HEK293 (cell line): ENCODE results near the gene GOLT1A.

ENCODE experiments used
- CTCF ChIA-PET: fragments of 350-600 bp; formaldehyde crosslinking; extraction: SDS; loops from one replicate; lab custom pipeline; 2021; ENCODE audit warnings: antibody characterized with exemption; lab: Yijun Ruan, JAX
- POLR2A ChIA-PET: fragments of 300-600 bp; formaldehyde crosslinking; extraction: SDS; loops from one replicate; lab custom pipeline; 2020; ENCODE audit warnings: antibody characterized with exemption, inconsistent platforms; lab: Yijun Ruan, JAX
- H3K27ac ChIP-seq: fragments of 200-500 bp; sonication (Bioruptor generic); 2 replicates; pipeline ENCODE4 v1.5.1; 2014; ENCODE audit warnings: low read depth, low read length, control low read depth, inconsistent platforms; ENCODE audit errors: extremely low read depth
- H3K36me3 ChIP-seq, 2 experiments: fragments of 200-500 bp in 1 of 2; sonication (Bioruptor generic) in 1 of 2; 1 replicate in 1 of 2; 2 replicates in 1 of 2; pipeline ENCODE4 v1.5.1; 2014 to 2017; ENCODE audit warnings: inconsistent platforms in 2 of 2, low read length in 2 of 2; ENCODE audit not compliant: control insufficient read depth in 2 of 2, insufficient read depth in 1 of 2
- H3K4me1 ChIP-seq: fragments of 200-500 bp; sonication (Bioruptor generic); 2 replicates; pipeline ENCODE4 v1.5.1; 2014; ENCODE audit warnings: mild to moderate bottlenecking, low read length, inconsistent platforms; ENCODE audit not compliant: control insufficient read depth, insufficient read depth
- H3K4me3 ChIP-seq: 2 replicates; pipeline ENCODE4 v1.5.1; 2011; ENCODE audit warnings: low read depth, mild to moderate bottlenecking, control low read depth, low read length, moderate library complexity
- H3K9me3 ChIP-seq: fragments of 200-500 bp; sonication (Bioruptor generic); 2 replicates; pipeline ENCODE4 v1.5.1; 2014; ENCODE audit warnings: low read depth, low read length, inconsistent platforms; ENCODE audit not compliant: control insufficient read depth, insufficient read depth
- SALL2 ChIP-seq: fragments of 450-650 bp; formaldehyde crosslinking; IDR thresholded peaks from 2 replicates; pipeline ENCODE4 v1.5.0; 2017; ENCODE audit warnings: missing biosample characterization, mild to moderate bottlenecking, missing genetic modification characterization, borderline replicate concordance
- ZNF121 ChIP-seq: fragments of 450-650 bp; formaldehyde crosslinking; IDR thresholded peaks from 2 replicates; pipeline ENCODE4 v1.5.1; 2016; ENCODE audit warnings: missing biosample characterization, missing genetic modification characterization
- ZNF146 ChIP-seq: fragments of 450-650 bp; formaldehyde crosslinking; IDR thresholded peaks from 2 replicates; pipeline ENCODE4 v1.5.1; 2016; ENCODE audit warnings: missing biosample characterization, missing genetic modification characterization
- ZNF169 ChIP-seq: fragments of 450-650 bp; formaldehyde crosslinking; IDR thresholded peaks from 2 replicates; pipeline ENCODE4 v1.5.1; 2016; ENCODE audit warnings: missing biosample characterization, missing genetic modification characterization
- ZNF19 ChIP-seq: fragments of 450-650 bp; formaldehyde crosslinking; IDR thresholded peaks from 2 replicates; pipeline ENCODE4; 2016; ENCODE audit warnings: missing biosample characterization, missing genetic modification characterization, low read depth
- ZNF202 ChIP-seq: fragments of 450-650 bp; formaldehyde crosslinking; IDR thresholded peaks from 2 replicates; pipeline ENCODE4 v1.5.1; 2016; ENCODE audit warnings: missing biosample characterization, missing genetic modification characterization, borderline replicate concordance
- ZNF350 ChIP-seq: fragments of 450-650 bp; formaldehyde crosslinking; IDR thresholded peaks from 2 replicates; pipeline ENCODE4 v1.5.0; 2017; ENCODE audit warnings: missing biosample characterization, mild to moderate bottlenecking, missing genetic modification characterization
- ZNF394 ChIP-seq: fragments of 450-650 bp; formaldehyde crosslinking; IDR thresholded peaks from 2 replicates; pipeline ENCODE4 v1.5.1; 2016; ENCODE audit warnings: missing biosample characterization, missing genetic modification characterization, mild to moderate bottlenecking, moderate library complexity, borderline replicate concordance
- ZNF596 ChIP-seq: fragments of 450-650 bp; IDR thresholded peaks from 2 replicates; pipeline ENCODE4 v1.5.0; 2018; ENCODE audit warnings: missing biosample characterization, mild to moderate bottlenecking, missing genetic modification characterization, moderate library complexity
- ZNF654 ChIP-seq: fragments of 450-650 bp; formaldehyde crosslinking; IDR thresholded peaks from 2 replicates; pipeline ENCODE4 v1.5.1; 2016; ENCODE audit warnings: low read depth, missing biosample characterization, missing genetic modification characterization
- ZNF777 ChIP-seq: fragments of 450-650 bp; formaldehyde crosslinking; IDR thresholded peaks from 2 replicates; pipeline ENCODE4 v1.5.1; 2017; ENCODE audit warnings: missing biosample characterization, missing genetic modification characterization, borderline replicate concordance
- ZNF792 ChIP-seq: fragments of 450-650 bp; formaldehyde crosslinking; IDR thresholded peaks from 2 replicates; pipeline ENCODE4 v1.5.1; 2016; ENCODE audit warnings: missing biosample characterization, missing genetic modification characterization
- ZSCAN23 ChIP-seq: fragments of 450-650 bp; formaldehyde crosslinking; IDR thresholded peaks from 2 replicates; pipeline ENCODE4 v1.5.1; 2016; ENCODE audit warnings: missing biosample characterization, missing genetic modification characterization
- TF ChIP-seq, protein P1 (sequence below): fragments of 450-650 bp; formaldehyde crosslinking; IDR thresholded peaks from 2 replicates; pipeline ENCODE4 v1.5.1; 2016; ENCODE audit warnings: missing biosample characterization, missing genetic modification characterization
- TF ChIP-seq, protein P2 (sequence below): fragments of 450-650 bp; formaldehyde crosslinking; IDR thresholded peaks from 2 replicates; pipeline ENCODE4 v1.5.1; 2017; ENCODE audit warnings: missing biosample characterization, missing genetic modification characterization
- TF ChIP-seq, protein P3 (sequence below): fragments of 450-650 bp; formaldehyde crosslinking; IDR thresholded peaks from 2 replicates; pipeline ENCODE4 v1.5.1; 2017; ENCODE audit warnings: missing biosample characterization, missing genetic modification characterization

The GOLT1A gene

DNA sequence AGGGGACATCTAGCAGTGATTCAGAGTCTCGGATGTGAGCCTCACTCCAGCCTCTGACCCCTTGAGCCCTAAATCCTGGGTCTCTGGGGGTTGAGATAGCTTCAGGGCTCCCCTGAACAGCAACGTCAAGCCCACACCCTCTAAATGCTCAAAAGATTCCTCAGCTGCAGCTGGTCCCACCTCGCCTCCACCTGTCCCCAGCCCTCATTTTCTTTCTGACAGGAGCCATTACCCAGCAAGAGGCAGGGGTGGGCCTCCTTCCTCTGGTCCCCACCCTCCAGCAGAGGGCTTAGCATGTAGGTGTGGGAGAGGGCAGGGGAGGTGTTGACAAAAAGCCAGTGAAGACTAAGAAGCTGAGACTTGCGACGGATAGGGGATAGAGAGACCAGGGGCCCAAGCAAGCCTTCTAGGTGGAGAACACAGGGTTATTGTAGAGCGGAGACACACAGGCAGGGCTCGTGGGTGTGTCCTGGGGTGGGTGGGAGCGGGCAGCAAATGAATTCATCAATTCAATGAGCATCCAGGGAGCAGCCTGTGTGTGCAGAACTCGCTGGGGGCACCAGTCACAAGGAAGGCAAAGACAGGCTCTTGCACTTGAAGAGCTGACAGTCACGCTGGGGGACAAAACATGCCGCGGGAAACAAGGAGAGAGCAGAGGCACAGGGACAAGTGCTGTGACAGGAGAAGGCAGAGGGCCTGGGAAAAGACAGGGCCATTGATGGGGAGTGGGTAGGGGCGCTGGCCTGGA, 48.9 kb upstream of the GOLT1A start (continued):
- TF ChIP-seq, protein P1, sequence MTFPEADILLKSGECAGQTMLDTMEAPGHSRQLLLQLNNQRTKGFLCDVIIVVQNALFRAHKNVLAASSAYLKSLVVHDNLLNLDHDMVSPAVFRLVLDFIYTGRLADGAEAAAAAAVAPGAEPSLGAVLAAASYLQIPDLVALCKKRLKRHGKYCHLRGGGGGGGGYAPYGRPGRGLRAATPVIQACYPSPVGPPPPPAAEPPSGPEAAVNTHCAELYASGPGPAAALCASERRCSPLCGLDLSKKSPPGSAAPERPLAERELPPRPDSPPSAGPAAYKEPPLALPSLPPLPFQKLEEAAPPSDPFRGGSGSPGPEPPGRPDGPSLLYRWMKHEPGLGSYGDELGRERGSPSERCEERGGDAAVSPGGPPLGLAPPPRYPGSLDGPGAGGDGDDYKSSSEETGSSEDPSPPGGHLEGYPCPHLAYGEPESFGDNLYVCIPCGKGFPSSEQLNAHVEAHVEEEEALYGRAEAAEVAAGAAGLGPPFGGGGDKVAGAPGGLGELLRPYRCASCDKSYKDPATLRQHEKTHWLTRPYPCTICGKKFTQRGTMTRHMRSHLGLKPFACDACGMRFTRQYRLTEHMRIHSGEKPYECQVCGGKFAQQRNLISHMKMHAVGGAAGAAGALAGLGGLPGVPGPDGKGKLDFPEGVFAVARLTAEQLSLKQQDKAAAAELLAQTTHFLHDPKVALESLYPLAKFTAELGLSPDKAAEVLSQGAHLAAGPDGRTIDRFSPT (tag by site-specific recombination), result no peak

DNA sequence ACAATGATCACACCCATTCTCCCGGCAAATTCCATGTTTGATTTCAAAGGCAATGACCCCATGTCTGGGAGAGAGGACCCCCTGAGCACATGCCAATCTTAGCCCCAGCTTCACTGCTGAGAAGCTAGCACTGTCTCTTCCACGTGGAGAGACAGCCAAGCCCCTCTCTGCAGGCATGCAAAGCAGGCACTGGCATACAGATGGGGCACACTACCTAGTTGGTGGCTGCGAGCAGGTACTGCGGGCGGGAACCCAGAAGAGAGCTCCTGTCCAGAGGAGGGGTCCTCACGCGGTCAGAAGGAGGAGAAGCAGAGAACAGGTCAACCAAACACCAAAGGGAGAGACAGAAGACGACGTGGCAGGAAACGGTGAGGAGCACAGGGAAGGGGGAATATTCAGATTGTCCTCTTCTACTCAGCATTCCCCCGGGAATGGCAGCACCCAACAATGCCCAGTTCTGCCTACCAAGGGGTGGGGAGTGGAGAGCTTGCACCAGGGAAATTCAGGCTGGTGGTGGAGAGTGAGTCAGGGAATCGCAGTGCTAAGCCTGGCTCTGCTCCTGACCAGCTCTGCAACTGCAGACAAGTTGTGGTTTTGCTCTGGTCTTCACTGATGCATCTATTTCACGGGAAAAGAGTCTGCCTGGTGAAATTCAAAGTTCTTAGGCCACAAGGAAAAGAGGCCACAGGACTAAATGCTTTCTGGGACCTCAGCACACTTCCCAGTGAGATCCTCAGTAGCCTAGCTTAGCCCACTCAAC, 48.1 kb upstream of the GOLT1A start:
- no peak for TF ChIP-seq ZNF146 (tag by site-specific recombination)
- TF ChIP-seq ZSCAN23 (tag by site-specific recombination), result no peak
- POLR2A ChIA-PET, result no interaction called here
- CTCF ChIA-PET, result interaction anchor here (2.7 to 2.9 kb wide), 2 partner anchors 55 to 102 kb away, joined by 12 to 26 read pairs; no protein-coding TSS in a partner anchor
- H3K4me3 ChIP-seq, result no peak overlapping the region
- no peaks in the 10 kb centered on the region for H3K4me1 ChIP-seq
- no peak overlapping the region for H3K27ac ChIP-seq
- H3K9me3 ChIP-seq, result no peaks in the 10 kb centered on the region
- H3K36me3 ChIP-seq, result peaks cover 0 to 8% of the 10 kb centered on the region in 2 experiments; a peak in 1 of 3 replicates

DNA sequence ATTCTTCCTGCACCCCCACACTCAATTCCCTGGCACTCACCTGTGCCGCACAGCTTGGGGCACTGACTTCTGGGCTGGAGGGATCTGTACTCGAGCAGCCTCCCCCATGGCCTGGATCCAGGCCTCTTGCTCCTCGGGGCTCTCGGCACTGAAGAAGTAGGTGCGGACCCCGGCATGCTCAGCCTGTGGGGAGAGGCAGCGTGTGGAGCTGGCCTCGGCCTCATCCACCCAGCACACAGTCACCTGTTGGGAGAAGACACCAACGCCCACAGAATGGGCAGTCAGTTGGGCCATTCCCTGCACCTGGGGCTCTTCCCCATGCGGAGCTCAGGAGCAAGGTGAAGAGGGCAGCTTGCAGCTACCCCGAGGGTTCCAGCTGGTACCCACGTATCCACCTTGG, 47.5 kb upstream of the GOLT1A start:
- Histone ChIP-seq H3K9me3 (no peaks in the 10 kb centered on the region), H3K4me3 (no peak overlapping the region), H3K36me3 (peaks cover 0 to 7% of the 10 kb centered on the region in 2 experiments; a peak in 1 of 3 replicates), H3K27ac (no peak overlapping the region), H3K4me1 (no peaks in the 10 kb centered on the region)
- CTCF ChIA-PET, result no interaction called here
- POLR2A ChIA-PET, result no interaction called here
- TF ChIP-seq ZNF394 (tag by site-specific recombination), result no peak
- no peak for TF ChIP-seq ZNF777 (tag by site-specific recombination)
- no peak for TF ChIP-seq ZNF792 (tag by site-specific recombination)
- TF ChIP-seq, protein P2, sequence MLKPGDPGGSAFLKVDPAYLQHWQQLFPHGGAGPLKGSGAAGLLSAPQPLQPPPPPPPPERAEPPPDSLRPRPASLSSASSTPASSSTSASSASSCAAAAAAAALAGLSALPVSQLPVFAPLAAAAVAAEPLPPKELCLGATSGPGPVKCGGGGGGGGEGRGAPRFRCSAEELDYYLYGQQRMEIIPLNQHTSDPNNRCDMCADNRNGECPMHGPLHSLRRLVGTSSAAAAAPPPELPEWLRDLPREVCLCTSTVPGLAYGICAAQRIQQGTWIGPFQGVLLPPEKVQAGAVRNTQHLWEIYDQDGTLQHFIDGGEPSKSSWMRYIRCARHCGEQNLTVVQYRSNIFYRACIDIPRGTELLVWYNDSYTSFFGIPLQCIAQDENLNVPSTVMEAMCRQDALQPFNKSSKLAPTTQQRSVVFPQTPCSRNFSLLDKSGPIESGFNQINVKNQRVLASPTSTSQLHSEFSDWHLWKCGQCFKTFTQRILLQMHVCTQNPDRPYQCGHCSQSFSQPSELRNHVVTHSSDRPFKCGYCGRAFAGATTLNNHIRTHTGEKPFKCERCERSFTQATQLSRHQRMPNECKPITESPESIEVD (tag by site-specific recombination), result no peak
- no peak for TF ChIP-seq ZNF19 (tag by site-specific recombination)
- TF ChIP-seq, protein P3, sequence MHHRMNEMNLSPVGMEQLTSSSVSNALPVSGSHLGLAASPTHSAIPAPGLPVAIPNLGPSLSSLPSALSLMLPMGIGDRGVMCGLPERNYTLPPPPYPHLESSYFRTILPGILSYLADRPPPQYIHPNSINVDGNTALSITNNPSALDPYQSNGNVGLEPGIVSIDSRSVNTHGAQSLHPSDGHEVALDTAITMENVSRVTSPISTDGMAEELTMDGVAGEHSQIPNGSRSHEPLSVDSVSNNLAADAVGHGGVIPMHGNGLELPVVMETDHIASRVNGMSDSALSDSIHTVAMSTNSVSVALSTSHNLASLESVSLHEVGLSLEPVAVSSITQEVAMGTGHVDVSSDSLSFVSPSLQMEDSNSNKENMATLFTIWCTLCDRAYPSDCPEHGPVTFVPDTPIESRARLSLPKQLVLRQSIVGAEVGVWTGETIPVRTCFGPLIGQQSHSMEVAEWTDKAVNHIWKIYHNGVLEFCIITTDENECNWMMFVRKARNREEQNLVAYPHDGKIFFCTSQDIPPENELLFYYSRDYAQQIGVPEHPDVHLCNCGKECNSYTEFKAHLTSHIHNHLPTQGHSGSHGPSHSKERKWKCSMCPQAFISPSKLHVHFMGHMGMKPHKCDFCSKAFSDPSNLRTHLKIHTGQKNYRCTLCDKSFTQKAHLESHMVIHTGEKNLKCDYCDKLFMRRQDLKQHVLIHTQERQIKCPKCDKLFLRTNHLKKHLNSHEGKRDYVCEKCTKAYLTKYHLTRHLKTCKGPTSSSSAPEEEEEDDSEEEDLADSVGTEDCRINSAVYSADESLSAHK, result no peak

DNA sequence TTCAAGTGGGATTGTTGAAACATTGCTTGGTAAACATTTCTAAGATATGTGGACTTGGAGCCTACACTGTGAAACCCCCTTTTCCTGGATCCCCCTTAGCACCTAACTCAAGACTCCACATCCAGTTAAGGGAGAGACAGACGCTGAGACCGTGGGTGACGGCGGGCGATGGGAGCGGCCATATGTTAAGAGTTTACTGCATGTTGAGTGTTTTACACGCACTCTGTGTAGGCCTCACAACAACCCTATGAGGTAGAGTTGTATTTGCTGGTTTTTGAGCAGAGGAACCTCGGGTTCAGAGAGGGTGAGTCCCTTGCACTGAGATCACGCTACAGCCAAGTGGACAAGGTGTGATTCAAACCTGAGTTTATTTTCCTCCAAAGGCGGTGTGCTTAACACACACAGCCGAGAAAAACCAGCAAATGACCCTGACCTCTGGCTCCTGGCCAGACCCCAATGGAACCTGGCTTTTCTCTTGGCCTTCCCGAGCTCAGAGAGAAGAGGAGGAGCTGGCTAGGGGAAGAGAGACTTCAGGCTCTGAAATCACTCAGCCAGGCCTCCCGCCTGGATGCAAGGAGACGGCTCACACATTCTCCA, 46.9 kb upstream of the GOLT1A start:
- H3K27ac ChIP-seq, result no peak overlapping the region
- no peaks in the 10 kb centered on the region for H3K9me3 ChIP-seq
- ChIA-PET CTCF (interaction anchor here (0.7 to 8.1 kb wide), 3 partner anchors 25 to 101 kb away, joined by 3 to 164 read pairs (median 11); partner anchors contain the start of gene PLEKHA6), POLR2A (no interaction called here)
- H3K36me3 ChIP-seq, result peaks cover 0 to 7% of the 10 kb centered on the region in 2 experiments; a peak in 1 of 3 replicates
- no peak overlapping the region for H3K4me3 ChIP-seq
- H3K4me1 ChIP-seq, result no peaks in the 10 kb centered on the region
- TF ChIP-seq ZNF654 (tag by site-specific recombination), result no peak
- no peak for TF ChIP-seq ZNF350
- no peak for TF ChIP-seq ZNF169
- TF ChIP-seq, protein P1 (tag by site-specific recombination), result no peak
- no peak for TF ChIP-seq ZNF202 (tag by site-specific recombination)
- TF ChIP-seq ZNF596, result no peak
- no peak for TF ChIP-seq ZNF121 (tag by site-specific recombination)
- TF ChIP-seq SALL2, result no peak
